Keratinocyte (primary cell): ENCODE results near the gene CYB561.

Experiments
- CTCF ChIP-seq, 3 experiments: IDR thresholded peaks in 1 of 3; conservative IDR thresholded peaks in 1 of 3; optimal IDR thresholded peaks in 1 of 3; 2 replicates in 2 of 3; 3 replicates in 1 of 3; pipeline versions ENCODE3 to v1.5.1; 2011; ENCODE audit warnings: low read length in 3 of 3, mild to moderate bottlenecking in 3 of 3, moderate library complexity in 2 of 3, control low read depth in 1 of 3, inconsistent platforms in 1 of 3; ENCODE audit not compliant: insufficient read depth in 2 of 3; ENCODE audit errors: extremely low read depth in 1 of 3
- EZH2 ChIP-seq: IDR thresholded peaks from one replicate; pipeline ENCODE4 v1.6.1; 2012; ENCODE audit warnings: inconsistent platforms, mild to moderate bottlenecking, low read length, moderate library complexity

- peak; percentile 76 to 89 (median 85) for TF ChIP-seq CTCF (optimal IDR thresholded peaks at IDR 0.05 in 1 of 3, IDR thresholded peaks at IDR 0.05 in 1 of 3, conservative IDR thresholded peaks at IDR 0.05 in 1 of 3; ENCODE audit: extremely low read depth in 1 of 3, insufficient read depth in 2 of 3, low read length in 3 of 3)
- TF ChIP-seq EZH2, result no peak
These were observed 39.3 kb downstream of the CYB561 start for GRCh38 chr17:63406689-63407330.
